CMK (cell line): ENCODE results near the gene ZNF37A.
"Not testable (repeated sequence)": the region's sequence is repeated elsewhere in the genome, so short reads cannot be mapped to it uniquely, and the experiment has no call there.

Experiments used
- DNase-seq: peaks from one replicate; pipeline ENCODE4 v3.0.0-alpha.2; 2010; ENCODE audit warnings: low read depth

ZNF37A gene

GRCh38 chr10:38094158-38094926 lies at the start of gene ZNF37A:
TSS of gene ZNF37A (plus strand) at chr10:38094337. CDS start at chr10:38096618, 2,281 bp downstream.
- DNase-seq = peak; percentile 81

GRCh38 chr10:38045129-38045528 lies 49.0 kb upstream of the ZNF37A start:
- DNase-seq = no peak

- no peak for DNase-seq
These were observed 46.5 kb upstream of the ZNF37A start for GRCh38 chr10:38047666-38048065.

GRCh38 chr10:38050212-38050611 lies 43.9 kb upstream of the ZNF37A start:
- no peak for DNase-seq

- DNase-seq = no peak
These were observed 39.8 kb upstream of the ZNF37A start for GRCh38 chr10:38054361-38054797.

- DNase-seq = not testable (repeated sequence)
These were observed 38.8 kb upstream of the ZNF37A start for GRCh38 chr10:38055274-38055894.

- DNase-seq = not testable (repeated sequence)
These were observed 24.5 kb upstream of the ZNF37A start for GRCh38 chr10:38069663-38070062.

- no peak for DNase-seq
These were observed 23.6 kb upstream of the ZNF37A start for GRCh38 chr10:38070501-38070900.

- DNase-seq = no peak
These were observed 21.6 kb upstream of the ZNF37A start for GRCh38 chr10:38072552-38072951.

- DNase-seq = no peak
These were observed 17.4 kb upstream of the ZNF37A start for GRCh38 chr10:38076687-38077086.

- not testable (repeated sequence) for DNase-seq
These were observed 819 bp upstream of the ZNF37A start for GRCh38 chr10:38093318-38093717.

- DNase-seq = no peak
These were observed 350 bp upstream of the ZNF37A start for GRCh38 chr10:38093816-38094157.

- DNase-seq = no peak
These were observed 914 bp downstream of the ZNF37A start for GRCh38 chr10:38094927-38095574.

- DNase-seq = no peak
These were observed 8.7 kb downstream of the ZNF37A start for GRCh38 chr10:38102880-38103279.

GRCh38 chr10:38103756-38104155 lies 9.6 kb downstream of the ZNF37A start:
- no peak for DNase-seq

- no peak for DNase-seq
These were observed 18.0 kb downstream of the ZNF37A start for GRCh38 chr10:38112159-38112558.

- no peak for DNase-seq
These were observed 24.1 kb downstream of the ZNF37A start for GRCh38 chr10:38118072-38118807.

GRCh38 chr10:38119038-38119437 lies 24.9 kb downstream of the ZNF37A start:
- DNase-seq = no peak

- no peak for DNase-seq
These were observed 33.7 kb downstream of the ZNF37A start for GRCh38 chr10:38127812-38128211.

- DNase-seq = no peak
These were observed 49.5 kb downstream of the ZNF37A start for GRCh38 chr10:38143587-38143986.

- no peak for DNase-seq
These were observed 52.6 kb downstream of the ZNF37A start for GRCh38 chr10:38146579-38147333.

- DNase-seq = no peak
These were observed 53.5 kb downstream of the ZNF37A start for GRCh38 chr10:38147686-38148085.
